IMR-90 (cell line): Measurements from ENCODE around the gene LCA5L. TPM values are rescaled to one million over a fixed set of nuclear protein-coding genes. Genes with fewer than 3 reads are reported as not detected.

Source experiments
- ATAC-seq: fragments of 200-7000 bp; cut with Tn5 transposase; 2 replicates; pipeline ENCODE4 v1.9.1; 2020; ENCODE audit warnings: low read depth, mild to moderate bottlenecking, moderate library complexity
- BruUV-seq: library from RNA; stranded (reverse); fragments of 400-500 nt; replicated peaks from 2 replicates; lab custom pipeline; 2021; lab: Mats Ljungman, UMichigan
- CTCF ChIA-PET: fragments of 300-600 bp; formaldehyde crosslinking; extraction: SDS; loops from one replicate; lab custom pipeline; 2021; ENCODE audit warnings: antibody characterized with exemption; lab: Yijun Ruan, JAX
- POLR2A ChIA-PET: fragments of 300-600 bp; sonication (Branson Sonifier 250); formaldehyde crosslinking; loops from one replicate; lab custom pipeline; 2022; ENCODE audit warnings: antibody characterized with exemption; ENCODE audit not compliant: unreplicated experiment; lab: Charles Lee
- DNase-seq: peaks from one replicate; pipeline ENCODE4 v3.0.0; 2013
- H2AFZ ChIP-seq: replicated peaks from 2 replicates; pipeline ENCODE3; 2013; ENCODE audit warnings: low read length, mild to moderate bottlenecking; ENCODE audit not compliant: poor library complexity
- H2AK5ac ChIP-seq: 2 replicates; pipeline ENCODE4 v1.6.1; 2013; ENCODE audit warnings: low read depth, low read length, inconsistent platforms
- H2AK9ac ChIP-seq: replicated peaks from 2 replicates; pipeline ENCODE3; 2013; ENCODE audit warnings: mild to moderate bottlenecking, low read depth, low read length, moderate library complexity; ENCODE audit not compliant: poor library complexity
- H2BK120ac ChIP-seq: 2 replicates; pipeline ENCODE4 v1.6.1; 2013; ENCODE audit warnings: low read depth, low read length, inconsistent platforms
- H2BK15ac ChIP-seq: 3 replicates; pipeline ENCODE4 v1.6.1; 2013; ENCODE audit warnings: low read depth, low read length, inconsistent platforms
- H2BK20ac ChIP-seq: 2 replicates; pipeline ENCODE4 v1.6.1; 2013; ENCODE audit warnings: low read depth, mild to moderate bottlenecking, inconsistent platforms, low read length, moderate library complexity
- H2BK5ac ChIP-seq: 2 replicates; pipeline ENCODE4 v1.6.1; 2013; ENCODE audit warnings: mild to moderate bottlenecking, low read depth, low read length, inconsistent platforms; ENCODE audit not compliant: poor library complexity, severe bottlenecking
- H3K14ac ChIP-seq: replicated peaks from 2 replicates; pipeline ENCODE4 v1.6.1; 2013; ENCODE audit warnings: low read depth, low read length, inconsistent platforms
- H3K18ac ChIP-seq: 2 replicates; pipeline ENCODE4 v1.6.1; 2013; ENCODE audit warnings: low read depth, low read length, control low read depth
- H3K23ac ChIP-seq: 2 replicates; pipeline ENCODE4 v1.6.1; 2013; ENCODE audit warnings: low read depth, low read length, inconsistent platforms
- H3K27ac ChIP-seq: 2 replicates; pipeline ENCODE4 v1.5.1; 2013; ENCODE audit warnings: mild to moderate bottlenecking, control low read depth, low read length; ENCODE audit not compliant: insufficient read depth
- H3K27me3 ChIP-seq: 2 replicates; pipeline ENCODE4 v1.6.1; 2013; ENCODE audit warnings: low read length; ENCODE audit not compliant: control insufficient read depth, insufficient read depth
- H3K36me3 ChIP-seq: 2 replicates; pipeline ENCODE4 v1.6.1; 2013; ENCODE audit warnings: low read length, mixed read lengths; ENCODE audit not compliant: control insufficient read depth, insufficient read depth
- H3K4ac ChIP-seq: 2 replicates; pipeline ENCODE4 v1.6.1; 2013; ENCODE audit warnings: low read depth, low read length, inconsistent platforms
- H3K4me1 ChIP-seq: 2 replicates; pipeline ENCODE4 v1.6.1; 2013; ENCODE audit warnings: low read length, mixed read lengths; ENCODE audit not compliant: control insufficient read depth, insufficient read depth
- H3K4me2 ChIP-seq: 2 replicates; pipeline ENCODE4 v1.6.1; 2013; ENCODE audit warnings: low read depth, mild to moderate bottlenecking, control low read depth, low read length, moderate library complexity
- H3K4me3 ChIP-seq: 2 replicates; pipeline ENCODE4 v1.5.1; 2013; ENCODE audit warnings: low read depth, mild to moderate bottlenecking, control low read depth, low read length, moderate library complexity; ENCODE audit not compliant: insufficient read depth
- H3K56ac ChIP-seq: 2 replicates; pipeline ENCODE4 v1.6.1; 2013; ENCODE audit warnings: low read length, inconsistent platforms; ENCODE audit not compliant: insufficient read depth; ENCODE audit errors: extremely low read depth
- H3K79me1 ChIP-seq, 2 experiments: 2 replicates each; pipeline ENCODE4 v1.6.1; 2013; ENCODE audit warnings: low read length in 2 of 2, inconsistent platforms in 1 of 2, low read depth in 1 of 2
- H3K9ac ChIP-seq: 2 replicates; pipeline ENCODE4 v1.6.1; 2013; ENCODE audit warnings: low read depth, low read length, control low read depth
- H3K9me1 ChIP-seq: 2 replicates; pipeline ENCODE4 v1.6.1; 2013; ENCODE audit warnings: low read length, inconsistent platforms; ENCODE audit not compliant: insufficient read depth
- H3K9me3 ChIP-seq: 2 replicates; pipeline ENCODE4 v1.6.1; 2013; ENCODE audit warnings: low read length; ENCODE audit not compliant: control insufficient read depth, insufficient read depth
- H4K20me1 ChIP-seq: 2 replicates; pipeline ENCODE4 v1.6.1; 2013; ENCODE audit warnings: low read length, inconsistent platforms; ENCODE audit not compliant: insufficient read depth
- H4K5ac ChIP-seq: 2 replicates; pipeline ENCODE4 v1.6.1; 2013; ENCODE audit warnings: mild to moderate bottlenecking, low read depth, low read length, control low read depth
- H4K8ac ChIP-seq, 2 experiments: 2 replicates each; pipeline ENCODE4 v1.6.1; 2013; ENCODE audit warnings: low read depth in 2 of 2, low read length in 2 of 2, control low read depth in 1 of 2, inconsistent platforms in 1 of 2
- H4K91ac ChIP-seq: 2 replicates; pipeline ENCODE4 v1.6.1; 2013; ENCODE audit warnings: low read depth, low read length, inconsistent platforms; ENCODE audit not compliant: insufficient read depth
- MAZ ChIP-seq: IDR thresholded peaks from 2 replicates; pipeline ENCODE4 v1.6.1; 2012; ENCODE audit warnings: low read depth, mild to moderate bottlenecking, low read length, improper control_type of control experiment, moderate library complexity, borderline replicate concordance
- MXI1 ChIP-seq: IDR thresholded peaks from 2 replicates; pipeline ENCODE4 v1.6.1; 2012; ENCODE audit warnings: low read depth, mild to moderate bottlenecking, low read length, moderate library complexity, borderline replicate concordance
- POLR2A ChIP-seq: IDR thresholded peaks from 2 replicates; pipeline ENCODE4 v1.6.1; 2012; ENCODE audit warnings: mild to moderate bottlenecking, low read depth, low read length
- RFX5 ChIP-seq: IDR thresholded peaks from 2 replicates; pipeline ENCODE4 v1.8.0; 2012; ENCODE audit warnings: low read depth, mild to moderate bottlenecking, low read length, moderate library complexity
- WGBS, 2 experiments: methylation state at CpG; one replicate each; pipeline versions ENCODE4 v1.1.5 to v1.1.7; 2013; ENCODE audit warnings: missing lambda C conversion rate in 2 of 2; ENCODE audit not compliant: insufficient read length in 1 of 2; ENCODE audit errors: extremely low coverage in 2 of 2; 5-methylcytosine and 5-hydroxymethylcytosine counted together
- dilution Hi-C: fragments of 300-500 bp; cut with HindIII; formaldehyde crosslinking; loops from one replicate; pipeline ENCODE4 v1.14.3; 2018; ENCODE audit warnings: low sequenced_read_pairs; ENCODE audit not compliant: unreplicated experiment
- in situ Hi-C: fragments of 300-500 bp; cut with MboI; formaldehyde crosslinking; loops from 3 replicates; pipeline ENCODE4 v1.14.3; 2019; ENCODE audit warnings: low sequenced_read_pairs, inconsistent platforms, mixed read lengths
- intact Hi-C: fragments of 100-400 bp; cut with micrococcal nuclease; formaldehyde crosslinking; loops from 2 replicates; pipeline ENCODE4 v1.10.0; 2022
- polyA plus RNA-seq, 3 experiments: library from polyadenylated mRNA; depleted of rRNA; stranded (reverse); fragments of >200 nt; gene quantifications; 2 replicates each; pipeline ENCODE4 v1.2.3, GENCODE V29; 2012; ENCODE audit warnings: low replicate concordance in 1 of 3
- total RNA-seq: library from RNA; depleted of rRNA; stranded (reverse); fragments of >200 nt; gene quantifications from 2 replicates; pipeline ENCODE4 v1.2.3, GENCODE V29; 2012

LCA5L gene
- total and polyA plus RNA-seq, 2 of the 4 experiments (the other 2 are of a cell fraction): 0.18 to 0.26 TPM

DNA sequence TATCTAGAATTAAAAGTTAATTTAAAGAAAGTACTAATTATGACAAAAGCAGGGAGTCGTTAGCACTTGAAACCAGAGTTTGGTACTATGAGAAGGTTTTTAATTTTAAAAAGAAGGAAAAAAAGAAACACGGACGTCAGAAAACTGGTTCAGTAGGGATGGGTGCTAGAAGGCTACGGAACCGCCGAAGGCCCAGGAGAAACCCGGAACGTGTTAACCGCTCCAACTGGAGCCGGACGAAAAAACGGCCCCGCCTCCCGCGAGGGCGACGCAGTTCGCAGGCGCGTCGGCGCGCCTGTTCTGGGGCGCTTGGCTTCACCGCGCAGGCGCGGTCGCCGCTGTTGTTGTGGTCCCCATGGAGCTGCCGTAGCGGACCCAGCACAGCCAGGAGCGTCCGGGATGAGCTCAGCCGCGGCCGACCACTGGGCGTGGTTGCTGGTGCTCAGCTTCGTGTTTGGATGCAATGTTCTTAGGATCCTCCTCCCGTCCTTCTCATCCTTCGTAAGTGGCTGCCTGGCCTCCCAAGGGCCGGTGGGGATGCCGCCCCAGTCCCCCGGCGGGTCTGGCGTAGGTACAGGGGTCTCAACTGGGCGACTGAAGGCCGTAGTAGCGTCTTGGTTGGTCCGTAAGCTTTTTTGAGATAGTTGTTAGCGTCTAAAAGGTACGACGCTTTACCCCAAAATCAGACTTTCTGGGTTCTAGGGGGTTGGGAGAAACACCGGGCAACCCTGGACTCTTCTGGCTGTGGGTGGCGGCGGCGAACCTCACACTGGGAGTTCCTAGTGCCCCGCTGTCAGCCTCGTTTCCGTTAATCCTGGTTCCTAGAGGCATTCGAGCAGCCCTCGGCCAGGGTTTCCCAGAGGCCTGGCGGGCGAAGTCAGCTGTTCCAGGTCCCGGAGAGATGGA lies 65.3 kb downstream of the LCA5L start:
- Histone ChIP-seq H3K4ac (peak overlapping the region; percentile 79), H3K9me1 (peaks cover 10% of the 10 kb centered on the region), H3K14ac (peak overlapping the region; percentile 92), H2AK5ac (no peak overlapping the region), H2BK120ac (peak overlapping the region; percentile 32), H3K4me1 (peaks cover 4% of the 10 kb centered on the region; the same call in 1 of the 2 replicates), H3K4me2 (peak overlapping the region; percentile 96), H3K27ac (peak overlapping the region; percentile 72), H4K5ac (peak overlapping the region; percentile 57), H3K27me3 (no peaks in the 10 kb centered on the region), H3K18ac (peak overlapping the region; percentile 44; the same call in 1 of the 2 replicates), H2AK9ac (peak overlapping the region; percentile 21), H3K4me3 (peak overlapping the region; percentile 71), H3K79me1 (peaks cover 10 to 26% of the 10 kb centered on the region in 2 experiments), H4K20me1 (no peaks in the 10 kb centered on the region), H3K9ac (peak overlapping the region; percentile 83), H2AFZ (peak overlapping the region; percentile 93), H3K9me3 (no peaks in the 10 kb centered on the region), H4K8ac (peak overlapping the region; percentile 70 to 93), H3K23ac (peak overlapping the region; percentile 76; the same call in 1 of the 2 replicates), H2BK20ac (no peak overlapping the region), H2BK15ac (0 out of 3 replicates have a peak overlapping the region, but pooled peaks have one; percentile 23), H3K56ac (peak overlapping the region; percentile 83), H2BK5ac (peak overlapping the region; percentile 77), H4K91ac (peak overlapping the region; percentile 70), H3K36me3 (no peaks in the 10 kb centered on the region; the same call in 1 of the 2 replicates)
- dilution Hi-C loops (no loop called here), in situ Hi-C loops (no loop called here), intact Hi-C loops (loop anchor here (1.0 to 10.0 kb wide), 2 partner anchors 32 to 875 kb away; no protein-coding TSS in a partner anchor)
- BruUV-seq: no TSS peak
- CTCF ChIA-PET: no interaction called here
- TF ChIP-seq MXI1 (peak; percentile 68; the same call in 1 of the 2 replicates), MAZ (peak; percentile 26; the same call in 1 of the 2 replicates), POLR2A (peak; percentile 92), RFX5 (no peak)
- POLR2A ChIA-PET: no interaction called here
- peak; percentile 99 for ATAC-seq
- WGBS, 2 experiments: 0% methylated on average over 22 of the region's 65 CpGs; no CpG with 5 or more reads in 1 of the 2 experiments
- peak; percentile 96 for DNase-seq
